H1 (cell line): ENCODE data around the gene LHFPL3. TPM values are rescaled to one million over a fixed set of nuclear protein-coding genes. Genes with fewer than 3 reads are reported as not detected.

Source experiments
- CTCF ChIA-PET: fragments of 300-600 bp; sonication (Branson Sonifier 250); formaldehyde crosslinking; loops from one replicate; lab custom pipeline; 2021; ENCODE audit not compliant: partially characterized antibody; lab: Charles Lee
- POLR2A ChIA-PET: fragments of 300-600 bp; sonication (Branson Sonifier 250); formaldehyde crosslinking; loops from one replicate; lab custom pipeline; 2021; ENCODE audit warnings: inconsistent platforms; ENCODE audit not compliant: partially characterized antibody; lab: Charles Lee
- DNase-seq, 2 experiments: peaks; one replicate each; pipeline versions ENCODE4 v3.0.0 to v3.0.0-alpha.2; 2010 to 2022; ENCODE audit warnings: low spot score in 2 of 2, low read depth in 1 of 2, mixed read lengths in 1 of 2
- FAIRE-seq: peaks from 2 replicates; lab custom pipeline; 2011; peaks lifted over from hg19 to GRCh38; lab: Jason Lieb, UNC
- H2AFZ ChIP-seq: 2 replicates; pipeline ENCODE4 v1.8.1; 2012; ENCODE audit warnings: low read length, inconsistent platforms
- H2AK5ac ChIP-seq: 2 replicates; pipeline ENCODE4 v1.6.1; 2013; ENCODE audit warnings: low read depth, low read length
- H2BK120ac ChIP-seq: replicated peaks from 2 replicates; pipeline ENCODE3; 2013; ENCODE audit warnings: low read depth, low read length, inconsistent platforms
- H2BK12ac ChIP-seq: 2 replicates; pipeline ENCODE4 v1.6.1; 2013; ENCODE audit warnings: low read depth, low read length
- H2BK15ac ChIP-seq: 2 replicates; pipeline ENCODE4 v1.6.1; 2013; ENCODE audit warnings: low read length
- H2BK20ac ChIP-seq: 2 replicates; pipeline ENCODE4 v1.6.1; 2013; ENCODE audit warnings: low read length
- H2BK5ac ChIP-seq: 2 replicates; pipeline ENCODE4 v1.6.1; 2013; ENCODE audit warnings: low read depth, low read length
- H3K14ac ChIP-seq: 2 replicates; pipeline ENCODE4 v1.6.1; 2013; ENCODE audit warnings: inconsistent platforms; ENCODE audit not compliant: insufficient read length
- H3K18ac ChIP-seq: 2 replicates; pipeline ENCODE4 v1.6.1; 2013; ENCODE audit warnings: low read length; ENCODE audit errors: extremely low read depth
- H3K23ac ChIP-seq: 2 replicates; pipeline ENCODE4 v1.6.1; 2013; ENCODE audit warnings: inconsistent platforms; ENCODE audit not compliant: insufficient read length
- H3K23me2 ChIP-seq: 2 replicates; pipeline ENCODE4 v1.6.1; 2013; ENCODE audit warnings: low read depth, low read length
- H3K27ac ChIP-seq: 2 replicates; pipeline ENCODE4 v1.6.1; 2011; ENCODE audit warnings: low read depth, low read length, inconsistent platforms
- H3K27me3 ChIP-seq, 4 experiments: replicated peaks in 1 of 4; 1 replicate in 1 of 4; 2 replicates in 3 of 4; pipeline versions ENCODE4 v1.6.1 to v1.8.1; 2011 to 2013; ENCODE audit warnings: low read length in 3 of 4, mild to moderate bottlenecking in 3 of 4, inconsistent platforms in 2 of 4, mixed read lengths in 2 of 4, moderate library complexity in 1 of 4; ENCODE audit not compliant: control insufficient read depth in 3 of 4, insufficient read depth in 3 of 4; ENCODE audit errors: extremely low read depth in 1 of 4
- H3K36me3 ChIP-seq, 4 experiments: 2 replicates each; pipeline versions ENCODE4 v1.6.1 to v1.8.1; 2011 to 2013; ENCODE audit warnings: mild to moderate bottlenecking in 4 of 4, low read length in 3 of 4, moderate library complexity in 2 of 4, control low read depth in 1 of 4, inconsistent platforms in 1 of 4; ENCODE audit not compliant: insufficient read depth in 4 of 4, control insufficient read depth in 2 of 4
- H3K4ac ChIP-seq: replicated peaks from 2 replicates; pipeline ENCODE3; 2013; ENCODE audit warnings: low read length, low read depth, mixed read lengths, inconsistent platforms; ENCODE audit not compliant: insufficient read length
- H3K4me1 ChIP-seq, 4 experiments: replicated peaks in 1 of 4; 1 replicate in 1 of 4; 2 replicates in 3 of 4; pipeline versions ENCODE4 v1.6.1 to v1.8.1; 2011 to 2013; ENCODE audit warnings: low read length in 3 of 4, inconsistent platforms in 2 of 4, mixed read lengths in 1 of 4; ENCODE audit not compliant: insufficient read depth in 4 of 4, control insufficient read depth in 3 of 4
- H3K4me2 ChIP-seq, 2 experiments: 2 replicates each; pipeline versions ENCODE4 v1.6.1 to v1.8.1; 2011 to 2013; ENCODE audit warnings: low read depth in 2 of 2, low read length in 2 of 2, control low read depth in 1 of 2, inconsistent platforms in 1 of 2, mild to moderate bottlenecking in 1 of 2; ENCODE audit not compliant: insufficient read depth in 1 of 2
- H3K4me3 ChIP-seq, 4 experiments: fragments of 200-600, 300-600 bp in 1 of 4; sonication (generic), shearing (Covaris generic), sonication (Bioruptor Twin) in 1 of 4; 2 replicates each; pipeline versions ENCODE4 v1.5.1 to v1.8.1; 2011 to 2016; ENCODE audit warnings: low read length in 4 of 4, low read depth in 3 of 4, control low read depth in 2 of 4, inconsistent platforms in 2 of 4, mild to moderate bottlenecking in 2 of 4, mixed read lengths in 1 of 4, moderate library complexity in 1 of 4; ENCODE audit not compliant: insufficient read depth in 2 of 4; ENCODE audit errors: extremely low read depth in 1 of 4
- H3K56ac ChIP-seq: replicated peaks from 2 replicates; pipeline ENCODE3; 2013; ENCODE audit warnings: low read depth, mild to moderate bottlenecking, mixed read lengths, low read length, inconsistent platforms; ENCODE audit not compliant: insufficient read length
- H3K79me1 ChIP-seq: 2 replicates; pipeline ENCODE4 v1.6.1; 2013; ENCODE audit warnings: low read depth, low read length, control low read depth
- H3K79me2 ChIP-seq, 2 experiments: 2 replicates each; pipeline versions ENCODE4 v1.6.1 to v1.8.1; 2012 to 2013; ENCODE audit warnings: low read length in 2 of 2, mild to moderate bottlenecking in 2 of 2, inconsistent platforms in 1 of 2; ENCODE audit not compliant: insufficient read depth in 2 of 2, control insufficient read depth in 1 of 2
- H3K9ac ChIP-seq, 4 experiments: replicated peaks in 1 of 4; 1 replicate in 1 of 4; 2 replicates in 3 of 4; pipeline versions ENCODE4 v1.6.1 to v1.8.1; 2011 to 2013; ENCODE audit warnings: low read depth in 3 of 4, low read length in 3 of 4, control low read depth in 2 of 4, mild to moderate bottlenecking in 2 of 4, moderate library complexity in 2 of 4, inconsistent platforms in 1 of 4; ENCODE audit errors: extremely low read depth in 1 of 4
- H3K9me3 ChIP-seq, 2 experiments: 2 replicates each; pipeline versions ENCODE4 v1.6.1 to v1.8.1; 2012 to 2013; ENCODE audit warnings: mild to moderate bottlenecking in 2 of 2, moderate library complexity in 2 of 2, control low read depth in 1 of 2, inconsistent platforms in 1 of 2, low read depth in 1 of 2, low read length in 1 of 2, mixed read lengths in 1 of 2; ENCODE audit not compliant: insufficient read depth in 2 of 2
- H4K20me1 ChIP-seq, 2 experiments: replicated peaks in 1 of 2; 2 replicates each; pipeline versions ENCODE3 to v1.8.1; 2011 to 2013; ENCODE audit warnings: inconsistent platforms in 2 of 2, low read length in 2 of 2, mild to moderate bottlenecking in 1 of 2; ENCODE audit not compliant: insufficient read depth in 2 of 2, control insufficient read depth in 1 of 2
- H4K5ac ChIP-seq: 2 replicates; pipeline ENCODE4 v1.6.1; 2013; ENCODE audit warnings: low read length, low read depth, mixed read lengths, inconsistent platforms; ENCODE audit not compliant: insufficient read length
- H4K8ac ChIP-seq: 2 replicates; pipeline ENCODE4 v1.8.0; 2013; ENCODE audit warnings: mild to moderate bottlenecking, moderate library complexity, low read length, inconsistent platforms; ENCODE audit not compliant: insufficient read depth; ENCODE audit errors: extremely low read depth
- H4K91ac ChIP-seq: replicated peaks from 2 replicates; pipeline ENCODE3; 2013; ENCODE audit warnings: low read length, mixed read lengths, inconsistent platforms; ENCODE audit not compliant: insufficient read length
- ASH2L ChIP-seq: fragments of 200-600, 300-600 bp; sonication (generic); IDR thresholded peaks from one replicate; pipeline ENCODE4 v1.7.1; 2017; ENCODE audit warnings: low read length
- BACH1 ChIP-seq: IDR thresholded peaks from 2 replicates; pipeline ENCODE4 v1.6.1; 2012; ENCODE audit warnings: low read length, improper control_type of control experiment
- BCL11A ChIP-seq, 2 experiments: IDR thresholded peaks; one replicate each; pipeline ENCODE4 v1.6.1; 2011; ENCODE audit warnings: low read depth in 2 of 2, low read length in 2 of 2, mild to moderate bottlenecking in 2 of 2
- CBX5 ChIP-seq: fragments of 300-800, 300-1000 bp; sonication (generic); IDR thresholded peaks from 2 replicates; pipeline ENCODE4 v1.7.1; 2016; ENCODE audit warnings: antibody characterized with exemption, low read length, low read depth
- CHD1 ChIP-seq: IDR thresholded peaks from 2 replicates; pipeline ENCODE4 v1.6.1; 2012; ENCODE audit warnings: low read depth, low read length, improper control_type of control experiment
- HDAC6 ChIP-seq: IDR thresholded peaks from one replicate; pipeline ENCODE4 v1.7.1; 2012; ENCODE audit warnings: low read depth, mild to moderate bottlenecking, inconsistent platforms, low read length, moderate library complexity
- KDM1A ChIP-seq: fragments of 200-600, 300-600 bp; sonication (generic); IDR thresholded peaks from 2 replicates; pipeline ENCODE4 v1.7.1; 2016; ENCODE audit warnings: mild to moderate bottlenecking, low read length, borderline replicate concordance
- MAFK ChIP-seq: IDR thresholded peaks from 2 replicates; pipeline ENCODE4 v1.6.1; 2012; ENCODE audit warnings: low read depth, mild to moderate bottlenecking, improper control_type of control experiment, low read length
- RFX5 ChIP-seq: IDR thresholded peaks from 2 replicates; pipeline ENCODE4 v1.6.1; 2011; ENCODE audit warnings: low read depth, low read length, improper control_type of control experiment, borderline replicate concordance
- RNF2 ChIP-seq: fragments of 200-900, 300-1000 bp; sonication (generic); IDR thresholded peaks from 2 replicates; pipeline ENCODE4 v1.7.1; 2016; ENCODE audit warnings: borderline replicate concordance, low read depth, mild to moderate bottlenecking, antibody characterized with exemption, low read length; ENCODE audit not compliant: poor library complexity, severe bottlenecking; ENCODE audit errors: missing control alignments
- RXRA ChIP-seq: IDR thresholded peaks from 2 replicates; pipeline ENCODE4 v1.6.1; 2011; ENCODE audit warnings: low read depth, mild to moderate bottlenecking, low read length, moderate library complexity; ENCODE audit not compliant: insufficient read depth
- SAP30 ChIP-seq: fragments of 300-600 bp; sonication (generic); IDR thresholded peaks from 2 replicates; pipeline ENCODE4 v1.7.1; 2012; ENCODE audit warnings: low read length, moderate library complexity, mild to moderate bottlenecking, inconsistent platforms; ENCODE audit not compliant: insufficient read depth, insufficient replicate concordance
- SP2 ChIP-seq: IDR thresholded peaks from 2 replicates; pipeline ENCODE4 v1.6.1; 2012; ENCODE audit warnings: mild to moderate bottlenecking, low read length, inconsistent platforms
- TAF7 ChIP-seq: optimal IDR thresholded peaks from 2 replicates; pipeline ENCODE3; 2011; ENCODE audit warnings: low read depth, mild to moderate bottlenecking, inconsistent platforms, low read length, moderate library complexity, borderline replicate concordance
- TBP ChIP-seq: IDR thresholded peaks from 2 replicates; pipeline ENCODE4 v1.6.1; 2011; ENCODE audit warnings: low read depth, low read length, improper control_type of control experiment
- WGBS, 2 experiments: shearing (Covaris generic) in 1 of 2; methylation state at CpG; one replicate each; pipeline versions ENCODE4 v1.1.6 to v1.1.7; 2013 to 2015; ENCODE audit warnings: low lambda C conversion rate in 2 of 2, mixed read lengths in 2 of 2, inconsistent platforms in 1 of 2, low coverage in 1 of 2, missing lambda C conversion rate in 1 of 2; ENCODE audit not compliant: insufficient replicate concordance in 2 of 2, insufficient coverage in 1 of 2, insufficient read length in 1 of 2; ENCODE audit errors: extremely low coverage in 1 of 2, missing lambda C conversion rate in 1 of 2; 5-methylcytosine and 5-hydroxymethylcytosine counted together
- polyA plus RNA-seq, 7 experiments: library from polyadenylated mRNA; depleted of rRNA in 3 of 7; stranded (reverse) in 5 of 7; unstranded in 2 of 7; fragments of >200 nt in 5 of 7; fragments of 200-250 nt in 2 of 7; gene quantifications; 1 replicate in 5 of 7; 2 replicates in 1 of 7; 4 replicates in 1 of 7; pipeline versions ENCODE4 v1.2.1 to v1.2.3, GENCODE V29; 2011 to 2013; ENCODE audit warnings: missing spikeins in 2 of 7, mixed read lengths in 2 of 7
- total RNA-seq: library from RNA; stranded (reverse); fragmentation: NEBNext Ultra II Directional; extraction: Animal tissue kit (Norgen Biotek cat#: 25700); gene quantifications from 2 replicates; pipeline ENCODE4 v1.2.1, GENCODE V29; 2021

The LHFPL3 gene
- total and polyA plus RNA-seq, 2 of the 8 experiments (the other 6 are each of a cell fraction or from before 2014, with no cell fraction given): 0.24 to 0.50 TPM

DNA sequence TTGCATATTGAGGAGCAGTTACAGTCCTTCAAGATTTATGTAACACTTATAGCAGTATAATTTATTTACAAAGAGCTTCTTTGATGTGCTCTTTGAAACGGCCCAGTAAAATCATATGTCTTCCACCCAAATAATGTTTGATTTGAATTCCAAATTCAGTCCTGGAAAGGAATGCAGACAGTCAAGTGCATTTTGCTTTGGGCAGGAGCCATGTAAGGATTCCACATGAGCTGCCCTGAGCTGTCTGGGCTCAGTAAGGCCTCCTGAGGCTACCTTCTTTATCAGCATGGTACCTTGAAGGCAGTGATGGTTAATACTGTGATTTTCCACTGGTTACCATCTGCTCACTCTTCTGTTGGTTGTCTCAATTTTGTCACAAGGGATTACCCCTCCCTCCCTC is 41.6 kb upstream of the LHFPL3 start:
- no peaks in the 10 kb centered on the region for H3K79me1 ChIP-seq
- no peaks in the 10 kb centered on the region for H3K36me3 ChIP-seq
- H3K4me1 ChIP-seq: no peaks in the 10 kb centered on the region
- ChIA-PET CTCF (interaction anchor here (0.8 kb wide), 1 partner anchor 14 kb away, joined by 3 read pairs; no protein-coding TSS in a partner anchor), POLR2A (no interaction called here)
- no peak overlapping the region for H3K14ac ChIP-seq
- H4K5ac ChIP-seq: no peak overlapping the region
- WGBS, 2 experiments: 90% methylated on average over 1 of the region's 1 CpG; no CpG with 5 or more reads in 1 of the 2 experiments
- no peak overlapping the region for H4K91ac ChIP-seq
- no peaks in the 10 kb centered on the region for H4K20me1 ChIP-seq
- no peak for TF ChIP-seq MAFK
- no peak for TF ChIP-seq TBP
- no peak for TF ChIP-seq ASH2L
- no peak for TF ChIP-seq HDAC6
- TF ChIP-seq BACH1: no peak
- TF ChIP-seq RNF2: no peak
- no peak for TF ChIP-seq RFX5
- TF ChIP-seq CHD1: no peak
- TF ChIP-seq TAF7: no peak
- no peak for TF ChIP-seq KDM1A
- TF ChIP-seq SP2: no peak
- TF ChIP-seq BCL11A (IDR thresholded peaks at IDR 0.05; ENCODE audit: low read depth in 2 of 2, low read length in 2 of 2): no peak
- no peak for TF ChIP-seq SAP30
- TF ChIP-seq RXRA: no peak
- TF ChIP-seq CBX5: no peak
- TF ChIP-seq, all 59 proteins: peak for 0
- Histone ChIP-seq H3K27ac (no peak overlapping the region), H2BK15ac (no peak overlapping the region), H3K4me3 (no peak overlapping the region), H3K23ac (no peak overlapping the region), H3K9ac (no peak overlapping the region), H3K18ac (no peak overlapping the region), H4K8ac (no peak overlapping the region), H2AFZ (no peak overlapping the region), H3K27me3 (no peaks in the 10 kb centered on the region), H3K9me3 (peaks cover 2 to 11% of the 10 kb centered on the region in 2 experiments; a peak in 1 of 4 replicates), H3K56ac (no peak overlapping the region), H3K79me2 (no peaks in the 10 kb centered on the region), H3K23me2 (no peaks in the 10 kb centered on the region), H3K4ac (no peak overlapping the region), H2BK5ac (no peak overlapping the region), H3K4me2 (no peak overlapping the region), H2BK20ac (no peak overlapping the region), H2AK5ac (no peak overlapping the region), H2BK120ac (no peak overlapping the region), H2BK12ac (no peak overlapping the region)
- FAIRE-seq: no peak
- no peak for DNase-seq
